Measurements from ENCODE around the gene ALOX12.
"Not testable (repeated sequence)": the region's sequence is repeated elsewhere in the genome, so short reads cannot be mapped to it uniquely, and the experiment has no call there.

ALOX12 gene

DNA sequence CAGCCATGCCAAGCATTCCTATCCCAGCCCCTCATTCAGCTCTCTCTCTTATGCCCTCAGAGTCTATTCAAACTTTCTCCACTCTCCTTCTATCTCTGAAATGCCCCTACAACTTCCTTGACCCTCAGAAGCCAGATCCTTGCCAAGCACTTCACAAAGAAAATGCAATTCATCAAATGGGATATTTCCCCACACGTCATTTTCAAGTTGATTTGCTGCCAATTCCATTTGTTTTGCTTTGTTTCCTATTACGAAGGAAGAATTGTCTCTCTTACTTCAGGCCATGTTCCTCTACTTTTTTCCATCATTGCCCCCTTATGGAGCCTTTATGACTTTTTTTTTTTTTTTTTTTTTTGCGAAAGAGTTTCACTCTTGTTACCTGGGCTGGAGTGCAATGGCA is 9.2 kb upstream of the ALOX12 start:
- TF ChIP-seq, protein P1, sequence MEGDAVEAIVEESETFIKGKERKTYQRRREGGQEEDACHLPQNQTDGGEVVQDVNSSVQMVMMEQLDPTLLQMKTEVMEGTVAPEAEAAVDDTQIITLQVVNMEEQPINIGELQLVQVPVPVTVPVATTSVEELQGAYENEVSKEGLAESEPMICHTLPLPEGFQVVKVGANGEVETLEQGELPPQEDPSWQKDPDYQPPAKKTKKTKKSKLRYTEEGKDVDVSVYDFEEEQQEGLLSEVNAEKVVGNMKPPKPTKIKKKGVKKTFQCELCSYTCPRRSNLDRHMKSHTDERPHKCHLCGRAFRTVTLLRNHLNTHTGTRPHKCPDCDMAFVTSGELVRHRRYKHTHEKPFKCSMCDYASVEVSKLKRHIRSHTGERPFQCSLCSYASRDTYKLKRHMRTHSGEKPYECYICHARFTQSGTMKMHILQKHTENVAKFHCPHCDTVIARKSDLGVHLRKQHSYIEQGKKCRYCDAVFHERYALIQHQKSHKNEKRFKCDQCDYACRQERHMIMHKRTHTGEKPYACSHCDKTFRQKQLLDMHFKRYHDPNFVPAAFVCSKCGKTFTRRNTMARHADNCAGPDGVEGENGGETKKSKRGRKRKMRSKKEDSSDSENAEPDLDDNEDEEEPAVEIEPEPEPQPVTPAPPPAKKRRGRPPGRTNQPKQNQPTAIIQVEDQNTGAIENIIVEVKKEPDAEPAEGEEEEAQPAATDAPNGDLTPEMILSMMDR (IDR thresholded peaks at IDR 0.05; ENCODE audit: low read depth, low read length): no peak
- no peak for DNase-seq
- no peak overlapping the region for H3K4me3 ChIP-seq (ENCODE audit: low read depth, low read length)
- no peaks in the 10 kb centered on the region for H3K9me3 ChIP-seq (ENCODE audit: severe bottlenecking)
- no peaks in the 10 kb centered on the region for H3K27me3 ChIP-seq (ENCODE audit: insufficient read depth, low read depth, severe bottlenecking)
- no peak overlapping the region for H3K27ac ChIP-seq
- H3K36me3 ChIP-seq: no peaks in the 10 kb centered on the region

DNA sequence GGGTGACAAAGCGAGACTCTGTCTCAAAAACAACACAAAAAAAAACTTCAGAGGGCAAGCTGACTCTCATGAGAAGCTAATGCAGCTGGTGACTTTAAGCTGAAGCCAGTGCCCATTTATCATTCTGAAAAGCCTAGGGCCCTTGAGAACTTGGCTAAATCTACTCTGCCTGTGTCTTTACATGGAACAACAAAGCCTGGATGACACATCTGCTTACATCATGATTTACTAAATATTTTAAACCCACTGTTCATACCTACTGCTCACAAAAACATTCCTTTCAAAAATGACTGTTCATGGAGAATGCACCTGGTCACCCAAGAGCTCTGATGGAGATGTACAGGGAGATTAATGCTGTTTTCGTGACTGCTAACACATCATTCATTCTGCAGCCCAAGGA is 6.1 kb upstream of the ALOX12 start:
- no peak for DNase-seq
- Histone ChIP-seq H3K27ac (no peak overlapping the region), H3K27me3 (ENCODE audit: insufficient read depth, low read depth, severe bottlenecking) (no peaks in the 10 kb centered on the region), H3K4me3 (ENCODE audit: low read depth, low read length) (no peak overlapping the region), H3K9me3 (ENCODE audit: severe bottlenecking) (no peaks in the 10 kb centered on the region), H3K36me3 (no peaks in the 10 kb centered on the region)
- TF ChIP-seq, protein P1 (IDR thresholded peaks at IDR 0.05; ENCODE audit: low read depth, low read length): no peak

DNA sequence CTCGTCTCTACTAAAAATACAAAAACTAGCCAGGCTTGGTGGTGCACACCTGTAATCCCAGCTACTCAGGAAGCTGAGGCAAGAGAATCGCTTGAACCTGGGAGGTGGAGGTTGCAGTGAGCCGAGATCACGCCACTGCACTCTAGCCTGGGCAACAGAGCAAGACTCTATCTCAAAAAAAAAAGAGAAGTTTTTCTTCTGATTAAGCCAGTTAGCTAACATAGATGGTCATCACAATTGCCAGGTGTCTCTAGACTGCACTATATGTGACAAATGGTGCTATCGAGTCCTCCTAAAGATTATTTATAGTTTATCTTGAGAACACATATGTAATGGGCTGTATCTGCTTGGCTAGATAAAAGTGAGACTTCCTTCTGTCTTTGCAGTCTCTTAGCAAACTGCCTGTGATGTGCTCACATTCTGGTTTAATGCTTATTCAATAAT is 2.2 kb upstream of the ALOX12 start:
- not testable (repeated sequence) for H3K4me3 ChIP-seq (ENCODE audit: low read depth, low read length); H3K27ac ChIP-seq; DNase-seq

DNA sequence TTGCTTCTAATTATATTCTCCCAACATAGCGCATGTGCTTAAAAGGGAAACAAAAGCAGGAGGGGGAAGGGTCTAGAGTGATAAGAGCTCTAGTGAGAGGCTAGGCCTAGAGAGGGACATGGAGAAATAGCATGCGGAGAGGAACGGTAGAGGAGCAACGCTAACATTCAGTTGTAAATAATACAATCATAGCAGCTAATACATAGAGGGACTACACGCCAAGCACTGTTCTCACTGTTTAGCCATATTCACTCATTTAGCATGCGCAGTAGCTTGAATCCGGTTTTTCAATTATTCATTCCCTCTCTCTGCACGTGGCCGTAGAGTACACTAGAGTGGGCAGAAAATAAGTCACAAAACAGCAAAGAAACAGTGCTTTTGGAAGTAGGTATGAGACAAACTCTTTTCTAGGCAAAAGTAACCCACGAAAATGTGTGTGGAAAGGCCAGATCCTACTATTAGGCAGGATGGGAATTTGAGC is 1.7 kb upstream of the ALOX12 start:
- no peaks in the 10 kb centered on the region for H3K27me3 ChIP-seq (ENCODE audit: insufficient read depth, low read depth, severe bottlenecking)
- H3K36me3 ChIP-seq: peaks cover under 1% of the 10 kb centered on the region; the same call in 1 of the 2 replicates
- no peak overlapping the region for H3K4me3 ChIP-seq (ENCODE audit: low read depth, low read length)
- H3K27ac ChIP-seq: no peak overlapping the region
- TF ChIP-seq, protein P1 (IDR thresholded peaks at IDR 0.05; ENCODE audit: low read depth, low read length): no peak
- no peak for DNase-seq
- H3K9me3 ChIP-seq (ENCODE audit: severe bottlenecking): no peaks in the 10 kb centered on the region

More for the DNA sequence above, 2.2 kb upstream of the ALOX12 start:
- H3K27me3 ChIP-seq (ENCODE audit: insufficient read depth, low read depth, severe bottlenecking); H3K9me3 ChIP-seq (ENCODE audit: severe bottlenecking); H3K36me3 ChIP-seq: not testable (repeated sequence)

DNA sequence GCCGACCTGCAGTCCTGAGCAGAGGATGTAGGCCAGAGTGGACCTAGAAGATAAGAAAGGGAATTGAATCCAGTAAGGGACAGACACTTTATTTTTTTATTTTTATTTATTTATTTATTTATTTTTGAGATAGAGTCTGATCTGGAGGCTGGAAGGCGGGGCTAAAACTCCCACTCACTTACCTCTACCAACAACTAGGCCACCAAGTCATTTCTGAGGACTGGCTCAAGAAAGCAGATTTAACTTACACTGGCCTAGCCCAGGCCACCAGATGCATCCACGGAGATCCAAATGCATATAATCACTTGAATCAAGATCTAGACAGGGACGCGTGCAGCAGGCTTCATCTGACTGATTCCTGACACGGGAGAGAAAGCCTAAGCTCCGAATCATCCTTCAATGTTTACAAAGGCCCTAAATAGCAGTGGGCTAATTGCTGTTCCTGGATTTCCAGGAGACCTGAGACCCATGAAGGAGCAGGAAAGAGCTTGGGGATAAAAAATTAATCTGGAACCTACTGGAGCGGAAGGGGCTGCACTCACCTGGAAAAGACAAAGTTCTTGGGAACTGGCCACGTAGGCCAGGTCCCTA is 1.1 kb upstream of the ALOX12 start:
- no peak for DNase-seq
- Histone ChIP-seq H3K27ac (no peak overlapping the region), H3K36me3 (peaks cover 2% of the 10 kb centered on the region; the same call in 1 of the 2 replicates), H3K27me3 (ENCODE audit: insufficient read depth, low read depth, severe bottlenecking) (no peaks in the 10 kb centered on the region), H3K9me3 (ENCODE audit: severe bottlenecking) (no peaks in the 10 kb centered on the region), H3K4me3 (ENCODE audit: low read depth, low read length) (no peak overlapping the region)
- TF ChIP-seq, protein P1 (IDR thresholded peaks at IDR 0.05; ENCODE audit: low read depth, low read length): no peak

DNA sequence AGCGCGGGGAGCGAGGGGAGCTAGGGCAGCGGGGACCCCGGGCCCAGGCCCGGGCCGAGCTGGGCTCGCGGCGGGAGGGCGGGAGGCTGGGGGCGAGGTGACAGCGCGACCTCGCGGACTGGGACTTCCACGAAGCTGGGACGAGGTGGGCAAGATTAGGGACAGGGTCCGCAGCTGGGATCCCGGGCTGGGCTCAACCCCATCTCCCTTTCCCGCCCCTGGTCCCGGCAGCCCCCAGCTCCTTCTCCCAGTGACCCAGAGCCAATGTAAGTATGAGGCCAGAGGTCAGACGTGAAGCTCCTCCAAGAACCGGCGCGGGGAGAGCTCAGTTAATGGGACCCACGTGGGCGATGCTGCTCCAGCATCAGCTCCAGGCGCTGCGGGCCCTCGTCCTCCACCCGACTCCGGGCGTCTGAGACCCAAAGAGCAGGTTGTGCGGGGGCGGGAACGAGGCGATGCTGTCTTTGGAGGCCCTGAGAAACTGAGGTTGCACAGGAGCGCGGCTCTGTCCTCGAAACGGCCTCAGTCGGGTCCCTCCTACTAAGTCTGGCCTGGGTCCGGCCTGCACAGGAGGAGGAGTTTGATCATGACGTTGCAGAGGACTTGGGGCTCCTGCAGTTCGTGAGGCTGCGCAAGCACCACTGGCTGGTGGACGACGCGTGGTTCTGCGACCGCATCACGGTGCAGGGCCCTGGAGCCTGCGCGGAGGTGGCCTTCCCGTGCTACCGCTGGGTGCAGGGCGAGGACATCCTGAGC is 585 bp downstream of the ALOX12 start:
- Histone ChIP-seq H3K4me3 (ENCODE audit: low read depth, low read length) (no peak overlapping the region), H3K36me3 (peaks cover 5% of the 10 kb centered on the region), H3K9me3 (ENCODE audit: severe bottlenecking) (no peaks in the 10 kb centered on the region), H3K27me3 (ENCODE audit: insufficient read depth, low read depth, severe bottlenecking) (no peaks in the 10 kb centered on the region), H3K27ac (no peak overlapping the region)
- DNase-seq: no peak
- TF ChIP-seq, protein P1 (IDR thresholded peaks at IDR 0.05; ENCODE audit: low read depth, low read length): no peak
